Stomach (tissue), 19 donors: ENCODE results near the gene GCSAML. TPM values are rescaled to one million over a fixed set of nuclear protein-coding genes. Genes with fewer than 3 reads are reported as not detected.

Source experiments
- DNase-seq, 2 donors: peaks; one replicate each; pipeline versions ENCODE4 v3.0.0 to v3.0.0-alpha.2; 2013 to 2019
- H3K27ac ChIP-seq, 5 donors: fragments of 200-600 bp in 4 of 5; sonication (generic) in 4 of 5; one replicate each; pipeline ENCODE4 v1.5.1; 2013 to 2019; ENCODE audit warnings: mild to moderate bottlenecking in 1 of 5, moderate library complexity in 1 of 5
- H3K27me3 ChIP-seq, 3 donors: fragments of 200-600 bp; sonication (generic); one replicate each; pipeline ENCODE4 v1.5.1; 2017 to 2019; ENCODE audit warnings: mixed run types in 1 of 3
- H3K36me3 ChIP-seq, 4 donors: fragments of 200-600 bp; sonication (generic); 1 replicate in 3 of 4; 2 replicates in 1 of 4; pipeline ENCODE4 v1.5.1; 2016 to 2019
- H3K4me1 ChIP-seq, 4 donors: fragments of 200-600 bp; sonication (generic); one replicate each; pipeline ENCODE4 v1.5.1; 2016 to 2019
- H3K4me3 ChIP-seq, 4 donors: fragments of 200-600 bp; sonication (generic) in 3 of 4; one replicate each; pipeline ENCODE4 v1.5.1; 2016 to 2019; ENCODE audit warnings: mild to moderate bottlenecking in 1 of 4
- H3K9me3 ChIP-seq, 4 donors: fragments of 200-600 bp; sonication (generic); one replicate each; pipeline ENCODE4 v1.5.1; 2016 to 2019
- CTCF ChIP-seq, 7 experiments: fragments of 450-650 bp in 4 of 7; fragments of 200-600 bp in 3 of 7; sonication (generic) in 3 of 7; IDR thresholded peaks; one replicate each; pipeline ENCODE4 v1.5.1; 2016 to 2019; ENCODE audit warnings: antibody characterized with exemption in 7 of 7, control low read depth in 2 of 7, mild to moderate bottlenecking in 1 of 7
- EP300 ChIP-seq: sonication (generic); formaldehyde crosslinking; IDR thresholded peaks from one replicate; pipeline ENCODE4 v1.6.1; 2017; ENCODE audit warnings: antibody characterized with exemption
- POLR2A ChIP-seq, 4 donors: fragments of 450-650 bp; IDR thresholded peaks; one replicate each; pipeline ENCODE4 v1.6.1; 2016; ENCODE audit warnings: antibody characterized with exemption in 4 of 4, control low read depth in 2 of 4, mild to moderate bottlenecking in 1 of 4, moderate library complexity in 1 of 4
- POLR2AphosphoS5 ChIP-seq, 3 donors: sonication (generic); formaldehyde crosslinking; IDR thresholded peaks; one replicate each; pipeline ENCODE4 v1.6.1; 2016; ENCODE audit warnings: antibody characterized with exemption in 3 of 3
- WGBS, 5 donors: extraction: QIAGEN DNeasy Blood & Tissue Kit in 3 of 5; methylation state at CpG; one replicate each; pipeline versions ENCODE4 v1.1.5 to v1.1.7; 2013 to 2018; 5-methylcytosine and 5-hydroxymethylcytosine counted together
- intact Hi-C: fragments of 100-400 bp; cut with DNase I; formaldehyde crosslinking; loops from one replicate; pipeline ENCODE4 v1.15.1; 2023; ENCODE audit warnings: low total_unique reads
- long read RNA-seq, 10 donors: transcript quantifications; one replicate each; lab custom pipeline, GENCODE V29; 2026
- polyA plus RNA-seq, 3 donors: library from polyadenylated mRNA; stranded (reverse); fragments of 200-250 nt; gene quantifications; one replicate each; pipeline ENCODE4 v1.2.3, GENCODE V29; 2013
- total RNA-seq, 5 donors: library from RNA; depleted of rRNA; stranded (reverse); fragments of >200 nt; gene quantifications; one replicate each; pipeline versions ENCODE4 v1.1.0 to v1.2.3, GENCODE V29; 2014 to 2016
- donor health status: healthy with polysubstance abuse.
- donor health status: Bipolar disorder and iron deficiency.
- donor health status: healthy.

Gene GCSAML
- total RNA-seq (under 1 TPM in 2 of 5 donors, not detected in 3; 0.14 to 0.18 TPM), polyA plus RNA-seq (1 to 10 TPM in 1 of 3 donors, under 1 TPM in 2; 0.08 to 2.1 (median 0.68) TPM)
- long read RNA-seq, donor 1: 0 reads
- long read RNA-seq, donor 2: 0 reads
- long read RNA-seq, donor 3: 0 reads
- long read RNA-seq, donor 4: 0 reads
- long read RNA-seq, donor 5: 0 reads
- long read RNA-seq, donor 6: 0 reads
- long read RNA-seq, donor 7: 0 reads
- long read RNA-seq, donor 8: 0 reads
- long read RNA-seq, donor 9: 0 reads
- long read RNA-seq, donor 10: 0 reads

DNA sequence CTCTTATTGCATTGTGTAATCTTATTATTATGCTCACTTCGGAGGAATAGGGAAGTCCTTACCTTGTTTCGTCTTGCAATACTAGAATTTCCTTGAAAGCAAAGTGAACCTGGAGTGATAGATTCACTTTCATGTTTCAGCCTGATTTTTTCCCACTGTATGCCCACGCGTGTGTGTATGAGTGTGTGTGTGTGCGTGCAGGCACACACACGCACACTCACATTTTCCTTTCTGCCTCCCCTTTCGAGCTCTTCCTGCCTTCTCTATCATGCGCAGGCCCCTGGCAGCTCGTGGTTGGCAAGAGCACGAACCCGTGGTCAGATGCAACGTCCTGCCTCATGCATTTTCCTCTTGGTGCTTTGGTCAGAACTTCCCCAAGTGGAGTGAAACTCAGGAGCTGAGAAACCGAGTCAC lies at the start of gene GCSAML:
Gene GCSAML, plus strand, starts transcription at position 366 of the 414 bp plus-strand sequence. CDS start 58 bp downstream, outside the sequence.
- WGBS, 5 donors: 59 to 74% (median 73%) methylated on average over 13 of the region's 13 CpGs
- no peak for DNase-seq
- no peak for TF ChIP-seq POLR2AphosphoS5 (IDR thresholded peaks at IDR 0.05)
- no peak for TF ChIP-seq EP300
- no peak for TF ChIP-seq CTCF (IDR thresholded peaks at IDR 0.05)
- TF ChIP-seq POLR2A (IDR thresholded peaks at IDR 0.05): no peak
- H3K27me3 ChIP-seq: no peaks in the 10 kb centered on the region
- H3K4me3 ChIP-seq: no peak within 1 kb of the TSS
- H3K36me3 ChIP-seq: no peaks in the 10 kb centered on the region
- intact Hi-C loops: no loop called here
- no peaks in the 10 kb centered on the region for H3K4me1 ChIP-seq
- no peaks in the 10 kb centered on the region for H3K9me3 ChIP-seq
- no peak within 1 kb of the TSS for H3K27ac ChIP-seq

- Histone ChIP-seq H3K9me3 (no peaks in the 10 kb centered on the region), H3K27ac (no peak overlapping the region), H3K36me3 (no peaks in the 10 kb centered on the region), H3K4me3 (no peak overlapping the region), H3K27me3 (no peaks in the 10 kb centered on the region), H3K4me1 (peaks cover 0 to 7% (median 0%) of the 10 kb centered on the region in 4 donors)
- DNase-seq: no peak
- 49 to 82% (median 75%) methylated on average over 3 of the region's 3 CpGs for WGBS, 5 donors
- intact Hi-C loops: no loop called here
- TF ChIP-seq POLR2AphosphoS5 (IDR thresholded peaks at IDR 0.05): no peak
- TF ChIP-seq CTCF (IDR thresholded peaks at IDR 0.05): no peak
- no peak for TF ChIP-seq POLR2A (IDR thresholded peaks at IDR 0.05)
- TF ChIP-seq EP300: no peak
These were observed 48.1 kb upstream of the GCSAML start for GRCh38 chr1:247500865-247501264.

DNA sequence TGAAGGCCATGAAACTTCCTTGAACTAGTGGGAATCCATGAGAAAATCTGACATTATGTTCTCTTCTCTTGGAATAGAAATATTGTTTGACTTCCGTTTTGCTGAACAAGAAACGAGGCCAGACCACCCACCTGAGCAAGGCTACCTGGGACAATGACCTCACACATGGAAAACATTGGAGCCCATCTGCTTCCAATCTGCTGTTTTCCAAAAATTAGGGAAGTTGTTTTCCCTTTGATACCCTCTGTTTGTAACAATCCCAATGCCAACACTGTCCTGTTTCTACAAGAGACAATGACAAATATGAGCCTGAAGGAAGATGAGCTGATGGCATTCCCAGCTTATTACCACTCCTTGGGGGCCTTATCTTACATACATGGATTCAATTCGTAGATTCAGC lies 42.1 kb upstream of the GCSAML start:
- 34 to 41% (median 38%) methylated on average over 3 of the region's 3 CpGs for WGBS, 5 donors
- intact Hi-C loops: no loop called here
- no peaks in the 10 kb centered on the region for H3K27me3 ChIP-seq

More for the DNA sequence above, 42.1 kb upstream of the GCSAML start:
- TF ChIP-seq POLR2AphosphoS5 (IDR thresholded peaks at IDR 0.05) (no peak), CTCF (IDR thresholded peaks at IDR 0.05) (no peak), POLR2A (IDR thresholded peaks at IDR 0.05) (no peak), EP300 (no peak)
- Histone ChIP-seq H3K4me3 (no peak overlapping the region), H3K36me3 (no peaks in the 10 kb centered on the region), H3K27ac (no peak overlapping the region), H3K9me3 (no peaks in the 10 kb centered on the region), H3K4me1 (no peaks in the 10 kb centered on the region)
- no peak for DNase-seq
